Ishikawa (cell line): ENCODE measurements around the gene HIVEP1.

Experiments
- CEBPB ChIP-seq: IDR thresholded peaks from 2 replicates; pipeline ENCODE4 v1.6.1; 2012
- CREB1 ChIP-seq: IDR thresholded peaks from 2 replicates; pipeline ENCODE4 v1.6.1; 2012; ENCODE audit warnings: low read depth
- EGR1 ChIP-seq: IDR thresholded peaks from 2 replicates; pipeline ENCODE4 v1.6.1; 2012
- EP300 ChIP-seq: IDR thresholded peaks from 2 replicates; pipeline ENCODE4 v1.6.1; 2012; ENCODE audit warnings: borderline replicate concordance
- FOXM1 ChIP-seq: IDR thresholded peaks from 2 replicates; pipeline ENCODE4 v1.6.1; 2012; ENCODE audit warnings: low read depth, borderline replicate concordance
- NFIC ChIP-seq: IDR thresholded peaks from 2 replicates; pipeline ENCODE4 v1.6.1; 2012
- RAD21 ChIP-seq: IDR thresholded peaks from 2 replicates; pipeline ENCODE4 v1.6.1; 2012; ENCODE audit warnings: low read depth
- REST ChIP-seq: IDR thresholded peaks from 2 replicates; pipeline ENCODE4 v1.6.1; 2012; ENCODE audit warnings: low read depth, mild to moderate bottlenecking
- TAF1 ChIP-seq: IDR thresholded peaks from 2 replicates; pipeline ENCODE4 v1.6.1; 2012; ENCODE audit warnings: low read depth, mild to moderate bottlenecking
- TCF12 ChIP-seq: IDR thresholded peaks from 2 replicates; pipeline ENCODE4 v1.6.1; 2012; ENCODE audit warnings: low read depth
- TEAD4 ChIP-seq: IDR thresholded peaks from 2 replicates; pipeline ENCODE4 v1.6.1; 2012
- USF1 ChIP-seq: IDR thresholded peaks from 2 replicates; pipeline ENCODE4 v1.6.1; 2012
- YY1 ChIP-seq: IDR thresholded peaks from 2 replicates; pipeline ENCODE4 v1.6.1; 2012; ENCODE audit warnings: low read depth
- ZBTB7A ChIP-seq: IDR thresholded peaks from 2 replicates; pipeline ENCODE4 v1.6.1; 2012; ENCODE audit warnings: low read depth
- TF ChIP-seq, protein P1 (sequence below): IDR thresholded peaks from 2 replicates; pipeline ENCODE4 v1.6.1; 2012

Gene HIVEP1

GRCh38 chr6:12034837-12035236 lies 22.7 kb downstream of the HIVEP1 start:
- TF ChIP-seq TAF1 (no peak), CEBPB (no peak), RAD21 (0 out of 2 replicates have a peak, but pooled peaks have one; percentile 5), CREB1 (no peak), EP300 (no peak), EGR1 (no peak)
- TF ChIP-seq, protein P1, sequence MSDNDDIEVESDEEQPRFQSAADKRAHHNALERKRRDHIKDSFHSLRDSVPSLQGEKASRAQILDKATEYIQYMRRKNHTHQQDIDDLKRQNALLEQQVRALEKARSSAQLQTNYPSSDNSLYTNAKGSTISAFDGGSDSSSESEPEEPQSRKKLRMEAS = no peak

- TF ChIP-seq EP300 = no peak
- TF ChIP-seq ZBTB7A = no peak
- TF ChIP-seq NFIC = no peak
- no peak for TF ChIP-seq RAD21
- no peak for TF ChIP-seq TCF12
- TF ChIP-seq TAF1 = no peak
- no peak for TF ChIP-seq CEBPB
- no peak for TF ChIP-seq FOXM1
- TF ChIP-seq EGR1 = no peak
- no peak for TF ChIP-seq YY1
- TF ChIP-seq CREB1 = no peak
- no peak for TF ChIP-seq REST
- TF ChIP-seq USF1 = no peak
- no peak for TF ChIP-seq TEAD4
- TF ChIP-seq, protein P1 = no peak
These were observed 24.7 kb downstream of the HIVEP1 start for GRCh38 chr6:12036766-12037165.

DNA sequence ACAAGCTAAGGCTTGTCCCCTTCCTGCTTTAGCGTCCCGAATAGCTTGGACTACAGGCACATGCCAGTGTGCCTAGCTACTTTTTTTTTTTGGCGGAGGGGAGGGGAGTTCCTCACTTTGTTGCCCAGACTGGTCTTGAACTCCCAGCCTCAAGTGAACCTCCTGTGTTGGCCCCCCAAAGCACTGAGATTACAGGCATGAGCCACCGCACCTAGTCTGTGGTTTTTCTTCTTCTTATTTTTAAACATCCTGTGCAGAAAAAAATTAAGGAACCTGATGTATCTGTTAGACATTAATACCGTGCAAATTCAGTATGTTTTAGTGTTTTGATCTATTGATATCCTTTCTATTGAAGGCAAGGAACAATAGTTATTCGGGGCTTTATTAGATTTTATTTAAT lies 25.7 kb downstream of the HIVEP1 start:
- TF ChIP-seq RAD21 = no peak
- no peak for TF ChIP-seq EGR1
- no peak for TF ChIP-seq TEAD4
- TF ChIP-seq, protein P1 = no peak
- TF ChIP-seq YY1 = no peak
- TF ChIP-seq FOXM1 = no peak
- TF ChIP-seq TCF12 = no peak
- TF ChIP-seq NFIC = no peak
- TF ChIP-seq TAF1 = no peak
- no peak for TF ChIP-seq CEBPB
- no peak for TF ChIP-seq EP300
- TF ChIP-seq REST = no peak
- no peak for TF ChIP-seq USF1
- no peak for TF ChIP-seq ZBTB7A
- TF ChIP-seq CREB1 = no peak

- TF ChIP-seq EGR1 (no peak), ZBTB7A (no peak), REST (no peak), CREB1 (no peak), USF1 (no peak), EP300 (no peak), NFIC (no peak), CEBPB (no peak), YY1 (no peak), FOXM1 (no peak), TCF12 (no peak), TEAD4 (no peak)
- TF ChIP-seq, protein P1 = no peak
These were observed 27.7 kb downstream of the HIVEP1 start for GRCh38 chr6:12039540-12040459.
